Stomach (tissue), 9 donors: ENCODE data around the gene NEK10. TPM values are rescaled to one million over a fixed set of nuclear protein-coding genes. Genes with fewer than 3 reads are reported as not detected.

ENCODE experiments used
- DNase-seq, 2 donors: peaks; one replicate each; pipeline versions ENCODE4 v3.0.0 to v3.0.0-alpha.2; 2013 to 2019
- H3K27ac ChIP-seq, 5 donors: fragments of 200-600 bp in 4 of 5; sonication (generic) in 4 of 5; one replicate each; pipeline ENCODE4 v1.5.1; 2013 to 2019; ENCODE audit warnings: mild to moderate bottlenecking in 1 of 5, moderate library complexity in 1 of 5
- H3K27me3 ChIP-seq, 3 donors: fragments of 200-600 bp; sonication (generic); one replicate each; pipeline ENCODE4 v1.5.1; 2017 to 2019; ENCODE audit warnings: mixed run types in 1 of 3
- H3K36me3 ChIP-seq, 4 donors: fragments of 200-600 bp; sonication (generic); 1 replicate in 3 of 4; 2 replicates in 1 of 4; pipeline ENCODE4 v1.5.1; 2016 to 2019
- H3K4me1 ChIP-seq, 4 donors: fragments of 200-600 bp; sonication (generic); one replicate each; pipeline ENCODE4 v1.5.1; 2016 to 2019
- H3K4me3 ChIP-seq, 4 donors: fragments of 200-600 bp; sonication (generic) in 3 of 4; one replicate each; pipeline ENCODE4 v1.5.1; 2016 to 2019; ENCODE audit warnings: mild to moderate bottlenecking in 1 of 4
- H3K9me3 ChIP-seq, 4 donors: fragments of 200-600 bp; sonication (generic); one replicate each; pipeline ENCODE4 v1.5.1; 2016 to 2019
- CTCF ChIP-seq, 7 experiments: fragments of 450-650 bp in 4 of 7; fragments of 200-600 bp in 3 of 7; sonication (generic) in 3 of 7; IDR thresholded peaks; one replicate each; pipeline ENCODE4 v1.5.1; 2016 to 2019; ENCODE audit warnings: antibody characterized with exemption in 7 of 7, control low read depth in 2 of 7, mild to moderate bottlenecking in 1 of 7
- EP300 ChIP-seq: sonication (generic); formaldehyde crosslinking; IDR thresholded peaks from one replicate; pipeline ENCODE4 v1.6.1; 2017; ENCODE audit warnings: antibody characterized with exemption
- POLR2A ChIP-seq, 4 donors: fragments of 450-650 bp; IDR thresholded peaks; one replicate each; pipeline ENCODE4 v1.6.1; 2016; ENCODE audit warnings: antibody characterized with exemption in 4 of 4, control low read depth in 2 of 4, mild to moderate bottlenecking in 1 of 4, moderate library complexity in 1 of 4
- POLR2AphosphoS5 ChIP-seq, 3 donors: sonication (generic); formaldehyde crosslinking; IDR thresholded peaks; one replicate each; pipeline ENCODE4 v1.6.1; 2016; ENCODE audit warnings: antibody characterized with exemption in 3 of 3
- WGBS, 5 donors: extraction: QIAGEN DNeasy Blood & Tissue Kit in 3 of 5; methylation state at CpG; one replicate each; pipeline versions ENCODE4 v1.1.5 to v1.1.7; 2013 to 2018; 5-methylcytosine and 5-hydroxymethylcytosine counted together
- intact Hi-C: fragments of 100-400 bp; cut with DNase I; formaldehyde crosslinking; loops from one replicate; pipeline ENCODE4 v1.15.1; 2023; ENCODE audit warnings: low total_unique reads
- polyA plus RNA-seq, 3 donors: library from polyadenylated mRNA; stranded (reverse); fragments of 200-250 nt; gene quantifications; one replicate each; pipeline ENCODE4 v1.2.3, GENCODE V29; 2013
- total RNA-seq, 5 donors: library from RNA; depleted of rRNA; stranded (reverse); fragments of >200 nt; gene quantifications; one replicate each; pipeline versions ENCODE4 v1.1.0 to v1.2.3, GENCODE V29; 2014 to 2016
- donor health status: healthy with polysubstance abuse.
- donor health status: Bipolar disorder and iron deficiency.
- donor health status: healthy.

Gene NEK10
- total and polyA plus RNA-seq, 8 donors = 0.61 to 14.3 (median 1.2) TPM; not detected in 3

GRCh38 chr3:27202959-27203358 is 166.2 kb downstream of the NEK10 start:
- Histone ChIP-seq H3K4me3 (no peak overlapping the region), H3K4me1 (no peaks in the 10 kb centered on the region), H3K9me3 (peaks cover 0 to 5% (median 0%) of the 10 kb centered on the region in 4 donors), H3K27ac (no peak overlapping the region), H3K36me3 (no peaks in the 10 kb centered on the region), H3K27me3 (no peaks in the 10 kb centered on the region)
- no peak for TF ChIP-seq POLR2A (IDR thresholded peaks at IDR 0.05)
- TF ChIP-seq POLR2AphosphoS5 (IDR thresholded peaks at IDR 0.05) = no peak
- no peak for TF ChIP-seq CTCF (IDR thresholded peaks at IDR 0.05)
- intact Hi-C loops = no loop called here
- 71 to 100% (median 90%) methylated on average over 1 of the region's 1 CpG for WGBS, 5 donors
- no peak for DNase-seq

GRCh38 chr3:27201492-27201891 is 167.7 kb downstream of the NEK10 start:
- H3K4me1 ChIP-seq = no peaks in the 10 kb centered on the region

GRCh38 chr3:27200721-27201489 is 168.3 kb downstream of the NEK10 start:
- Histone ChIP-seq H3K36me3 (no peaks in the 10 kb centered on the region), H3K27me3 (no peaks in the 10 kb centered on the region), H3K9me3 (peaks cover 0 to 5% (median 0%) of the 10 kb centered on the region in 4 donors), H3K4me1 (no peaks in the 10 kb centered on the region), H3K4me3 (no peak overlapping the region), H3K27ac (no peak overlapping the region)
- 60 to 69% (median 62%) methylated on average over 2 of the region's 2 CpGs for WGBS, 5 donors
- no peak for DNase-seq
- no peak for TF ChIP-seq CTCF (IDR thresholded peaks at IDR 0.05)
- TF ChIP-seq EP300 = no peak
- no peak for TF ChIP-seq POLR2A (IDR thresholded peaks at IDR 0.05)
- no peak for TF ChIP-seq POLR2AphosphoS5 (IDR thresholded peaks at IDR 0.05)
- intact Hi-C loops = no loop called here

More at GRCh38 chr3:27201492-27201891, 167.7 kb downstream of the NEK10 start:
- H3K27me3 ChIP-seq = no peaks in the 10 kb centered on the region
- H3K9me3 ChIP-seq = peaks cover 0 to 5% (median 0%) of the 10 kb centered on the region in 4 donors
- no peak for DNase-seq
- TF ChIP-seq EP300 (no peak), CTCF (IDR thresholded peaks at IDR 0.05) (no peak), POLR2A (IDR thresholded peaks at IDR 0.05) (no peak), POLR2AphosphoS5 (IDR thresholded peaks at IDR 0.05) (no peak)
- H3K36me3 ChIP-seq = no peaks in the 10 kb centered on the region
- 45 to 68% (median 60%) methylated on average over 5 of the region's 5 CpGs for WGBS, 5 donors
- no peak overlapping the region for H3K27ac ChIP-seq
- intact Hi-C loops = no loop called here
- no peak overlapping the region for H3K4me3 ChIP-seq

- Histone ChIP-seq H3K27ac (no peak overlapping the region), H3K27me3 (no peaks in the 10 kb centered on the region), H3K9me3 (peaks cover 0 to 5% (median 0%) of the 10 kb centered on the region in 4 donors), H3K4me1 (no peaks in the 10 kb centered on the region), H3K36me3 (no peaks in the 10 kb centered on the region), H3K4me3 (no peak overlapping the region)
- no peak for DNase-seq
- TF ChIP-seq CTCF (IDR thresholded peaks at IDR 0.05) (no peak), POLR2A (IDR thresholded peaks at IDR 0.05) (no peak), EP300 (no peak), POLR2AphosphoS5 (IDR thresholded peaks at IDR 0.05) (no peak)
- intact Hi-C loops = no loop called here
- WGBS, 5 donors = 0 to 28% (median 14%) methylated on average over 1 of the region's 1 CpG
Observed at GRCh38 chr3:27194861-27195483, 174.2 kb downstream of the NEK10 start.
